ENCODE measurements around the gene ZC3H18.
A peak's percentile ranks its signal among the peaks of the same experiment; 100 is the strongest.

Gene ZC3H18

GRCh38 chr16:88536971-88537751 is 33.0 kb upstream of the ZC3H18 start:
- no peak overlapping the region for H3K27ac ChIP-seq
- TF ChIP-seq ZFX (IDR thresholded peaks at IDR 0.05; ENCODE audit: borderline replicate concordance) (no peak), CTCF (IDR thresholded peaks at IDR 0.05) (peak; percentile 17)

- H3K27ac ChIP-seq = no peak overlapping the region
- no peak for TF ChIP-seq ZFX (IDR thresholded peaks at IDR 0.05; ENCODE audit: borderline replicate concordance)
- no peak for TF ChIP-seq CTCF (IDR thresholded peaks at IDR 0.05)
These were observed 32.3 kb upstream of the ZC3H18 start for GRCh38 chr16:88537859-88538258.

- H3K27ac ChIP-seq = no peak overlapping the region
- TF ChIP-seq CTCF (IDR thresholded peaks at IDR 0.05) (no peak), ZFX (IDR thresholded peaks at IDR 0.05; ENCODE audit: borderline replicate concordance) (no peak)
These were observed 31.7 kb upstream of the ZC3H18 start for GRCh38 chr16:88538366-88539060.

GRCh38 chr16:88539261-88539651 is 30.9 kb upstream of the ZC3H18 start:
- TF ChIP-seq CTCF (IDR thresholded peaks at IDR 0.05) (no peak), ZFX (IDR thresholded peaks at IDR 0.05; ENCODE audit: borderline replicate concordance) (no peak)

GRCh38 chr16:88539652-88540345 is 30.4 kb upstream of the ZC3H18 start:
- no peak for TF ChIP-seq CTCF (IDR thresholded peaks at IDR 0.05)
- TF ChIP-seq ZFX (IDR thresholded peaks at IDR 0.05; ENCODE audit: borderline replicate concordance) = no peak
- no peak overlapping the region for H3K27ac ChIP-seq

More at GRCh38 chr16:88539261-88539651, 30.9 kb upstream of the ZC3H18 start:
- H3K27ac ChIP-seq = no peak overlapping the region

- TF ChIP-seq ZFX (IDR thresholded peaks at IDR 0.05; ENCODE audit: borderline replicate concordance) = no peak
- no peak for TF ChIP-seq CTCF (IDR thresholded peaks at IDR 0.05)
- 0 out of 2 replicates have a peak overlapping the region, but pooled peaks have one; percentile 30 for H3K27ac ChIP-seq
These were observed 29.7 kb upstream of the ZC3H18 start for GRCh38 chr16:88540346-88540977.
